ENCODE results near the gene C1orf74. TPM values are rescaled to one million over a fixed set of nuclear protein-coding genes. Genes with fewer than 3 reads are reported as not detected.

Gene C1orf74
- total RNA-seq, 1 experiment from 2014 or later: 4.6 TPM

DNA sequence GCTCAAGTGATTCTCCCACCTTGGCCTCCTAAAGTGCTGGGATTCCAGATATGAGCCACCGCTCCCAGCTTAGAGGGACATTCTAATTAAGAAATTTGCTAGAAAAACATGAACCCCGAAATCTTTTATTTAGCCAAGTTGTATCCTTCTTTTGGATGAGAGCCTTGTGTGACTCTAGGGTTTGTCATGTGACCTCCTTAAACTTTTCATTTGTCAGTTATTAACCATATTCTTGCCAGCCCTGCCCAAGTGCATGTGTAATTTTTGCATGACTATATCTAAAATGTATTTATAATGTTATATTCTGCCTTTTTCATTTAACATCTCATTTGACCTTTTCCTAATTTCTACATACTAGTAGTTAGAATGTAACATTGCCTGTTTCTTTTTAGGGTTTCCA lies 45.4 kb upstream of the C1orf74 start (continued):
- TF ChIP-seq, protein P1, sequence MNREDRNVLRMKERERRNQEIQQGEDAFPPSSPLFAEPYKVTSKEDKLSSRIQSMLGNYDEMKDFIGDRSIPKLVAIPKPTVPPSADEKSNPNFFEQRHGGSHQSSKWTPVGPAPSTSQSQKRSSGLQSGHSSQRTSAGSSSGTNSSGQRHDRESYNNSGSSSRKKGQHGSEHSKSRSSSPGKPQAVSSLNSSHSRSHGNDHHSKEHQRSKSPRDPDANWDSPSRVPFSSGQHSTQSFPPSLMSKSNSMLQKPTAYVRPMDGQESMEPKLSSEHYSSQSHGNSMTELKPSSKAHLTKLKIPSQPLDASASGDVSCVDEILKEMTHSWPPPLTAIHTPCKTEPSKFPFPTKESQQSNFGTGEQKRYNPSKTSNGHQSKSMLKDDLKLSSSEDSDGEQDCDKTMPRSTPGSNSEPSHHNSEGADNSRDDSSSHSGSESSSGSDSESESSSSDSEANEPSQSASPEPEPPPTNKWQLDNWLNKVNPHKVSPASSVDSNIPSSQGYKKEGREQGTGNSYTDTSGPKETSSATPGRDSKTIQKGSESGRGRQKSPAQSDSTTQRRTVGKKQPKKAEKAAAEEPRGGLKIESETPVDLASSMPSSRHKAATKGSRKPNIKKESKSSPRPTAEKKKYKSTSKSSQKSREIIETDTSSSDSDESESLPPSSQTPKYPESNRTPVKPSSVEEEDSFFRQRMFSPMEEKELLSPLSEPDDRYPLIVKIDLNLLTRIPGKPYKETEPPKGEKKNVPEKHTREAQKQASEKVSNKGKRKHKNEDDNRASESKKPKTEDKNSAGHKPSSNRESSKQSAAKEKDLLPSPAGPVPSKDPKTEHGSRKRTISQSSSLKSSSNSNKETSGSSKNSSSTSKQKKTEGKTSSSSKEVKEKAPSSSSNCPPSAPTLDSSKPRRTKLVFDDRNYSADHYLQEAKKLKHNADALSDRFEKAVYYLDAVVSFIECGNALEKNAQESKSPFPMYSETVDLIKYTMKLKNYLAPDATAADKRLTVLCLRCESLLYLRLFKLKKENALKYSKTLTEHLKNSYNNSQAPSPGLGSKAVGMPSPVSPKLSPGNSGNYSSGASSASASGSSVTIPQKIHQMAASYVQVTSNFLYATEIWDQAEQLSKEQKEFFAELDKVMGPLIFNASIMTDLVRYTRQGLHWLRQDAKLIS (CRISPR knock-in tag; IDR thresholded peaks at IDR 0.05; ENCODE audit: borderline replicate concordance): no peak
- TF ChIP-seq, protein P2, sequence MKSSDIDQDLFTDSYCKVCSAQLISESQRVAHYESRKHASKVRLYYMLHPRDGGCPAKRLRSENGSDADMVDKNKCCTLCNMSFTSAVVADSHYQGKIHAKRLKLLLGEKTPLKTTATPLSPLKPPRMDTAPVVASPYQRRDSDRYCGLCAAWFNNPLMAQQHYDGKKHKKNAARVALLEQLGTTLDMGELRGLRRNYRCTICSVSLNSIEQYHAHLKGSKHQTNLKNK (CRISPR knock-in tag; IDR thresholded peaks at IDR 0.05): no peak
- TF ChIP-seq ZNF121 (CRISPR knock-in tag; IDR thresholded peaks at IDR 0.05): no peak
- no peak for TF ChIP-seq ETV6 (CRISPR knock-in tag; IDR thresholded peaks at IDR 0.05)
- TF ChIP-seq, protein P3, sequence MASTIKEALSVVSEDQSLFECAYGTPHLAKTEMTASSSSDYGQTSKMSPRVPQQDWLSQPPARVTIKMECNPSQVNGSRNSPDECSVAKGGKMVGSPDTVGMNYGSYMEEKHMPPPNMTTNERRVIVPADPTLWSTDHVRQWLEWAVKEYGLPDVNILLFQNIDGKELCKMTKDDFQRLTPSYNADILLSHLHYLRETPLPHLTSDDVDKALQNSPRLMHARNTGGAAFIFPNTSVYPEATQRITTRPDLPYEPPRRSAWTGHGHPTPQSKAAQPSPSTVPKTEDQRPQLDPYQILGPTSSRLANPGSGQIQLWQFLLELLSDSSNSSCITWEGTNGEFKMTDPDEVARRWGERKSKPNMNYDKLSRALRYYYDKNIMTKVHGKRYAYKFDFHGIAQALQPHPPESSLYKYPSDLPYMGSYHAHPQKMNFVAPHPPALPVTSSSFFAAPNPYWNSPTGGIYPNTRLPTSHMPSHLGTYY (CRISPR knock-in tag; IDR thresholded peaks at IDR 0.05): no peak
- TF ChIP-seq EMX1 (CRISPR knock-in tag; IDR thresholded peaks at IDR 0.05): no peak
- no peak for TF ChIP-seq NFE2L1 (CRISPR knock-in tag; IDR thresholded peaks at IDR 0.05)
- TF ChIP-seq TCF7 (CRISPR knock-in tag; IDR thresholded peaks at IDR 0.05; ENCODE audit: low read depth): no peak

DNA sequence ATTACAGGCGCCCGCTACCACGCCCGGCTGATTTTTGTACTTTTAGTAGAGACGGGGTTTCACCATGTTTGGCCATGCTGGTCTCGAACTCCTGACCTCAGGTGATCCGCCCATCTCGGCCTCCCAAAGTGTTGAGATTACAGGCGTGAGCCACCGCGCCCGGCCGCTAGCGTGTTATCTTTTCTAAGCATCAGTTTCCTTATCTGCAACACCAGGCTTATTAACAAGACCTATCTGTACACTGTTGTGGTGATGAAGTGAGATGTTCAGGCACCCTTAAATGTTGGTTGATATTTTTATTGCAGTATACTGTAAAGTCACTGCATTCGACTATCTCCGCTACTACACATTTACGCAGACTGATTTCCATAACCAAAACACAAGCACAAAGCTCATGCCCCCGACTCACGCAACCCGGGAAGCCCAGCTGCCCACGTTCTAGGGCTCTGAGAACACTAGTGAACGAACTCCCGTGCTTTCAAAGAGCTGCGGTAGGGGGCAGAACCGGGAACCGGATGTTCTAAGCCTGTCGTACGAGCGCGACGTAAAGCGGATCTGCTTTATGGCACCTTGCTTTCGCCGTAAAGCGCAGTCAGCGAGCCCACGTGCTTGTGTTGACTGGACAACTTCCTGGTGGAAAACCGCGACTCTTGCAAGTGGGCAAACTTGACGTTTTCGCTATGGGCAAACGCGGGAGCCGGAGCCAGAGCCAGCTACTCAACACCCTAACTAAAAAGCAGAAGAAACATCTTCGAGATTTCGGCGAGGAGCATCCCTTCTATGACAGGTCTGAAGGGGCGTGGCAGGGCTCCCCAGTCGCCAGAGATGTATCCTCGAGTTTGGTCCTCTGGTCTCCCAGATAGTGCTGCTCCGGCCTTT lies 43.3 kb upstream of the C1orf74 start, which contains the start of gene UTP25:
Gene UTP25 (plus strand): TSS at position 589 of the 879 bp plus-strand sequence. CDS start 92 bp downstream, at position 681.
- peaks cover 16% of the 10 kb centered on the region for H3K36me3 Mint-ChIP-seq
- TF ChIP-seq, protein P4, sequence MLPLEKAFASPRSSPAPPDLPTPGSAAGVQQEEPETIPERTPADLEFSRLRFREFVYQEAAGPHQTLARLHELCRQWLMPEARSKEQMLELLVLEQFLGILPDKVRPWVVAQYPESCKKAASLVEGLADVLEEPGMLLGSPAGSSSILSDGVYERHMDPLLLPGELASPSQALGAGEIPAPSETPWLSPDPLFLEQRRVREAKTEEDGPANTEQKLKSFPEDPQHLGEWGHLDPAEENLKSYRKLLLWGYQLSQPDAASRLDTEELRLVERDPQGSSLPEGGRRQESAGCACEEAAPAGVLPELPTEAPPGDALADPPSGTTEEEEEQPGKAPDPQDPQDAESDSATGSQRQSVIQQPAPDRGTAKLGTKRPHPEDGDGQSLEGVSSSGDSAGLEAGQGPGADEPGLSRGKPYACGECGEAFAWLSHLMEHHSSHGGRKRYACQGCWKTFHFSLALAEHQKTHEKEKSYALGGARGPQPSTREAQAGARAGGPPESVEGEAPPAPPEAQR (CRISPR knock-in tag; IDR thresholded peaks at IDR 0.05): no peak
- no peak for TF ChIP-seq ZNF416 (CRISPR knock-in tag; IDR thresholded peaks at IDR 0.05)
- TF ChIP-seq FOXK1 (CRISPR knock-in tag; IDR thresholded peaks at IDR 0.05): peak; percentile 100
- TF ChIP-seq ZNF121 (CRISPR knock-in tag; IDR thresholded peaks at IDR 0.05): no peak
- TF ChIP-seq ELF4 (CRISPR knock-in tag; IDR thresholded peaks at IDR 0.05; ENCODE audit: low read depth): no peak
- TF ChIP-seq, protein P5, sequence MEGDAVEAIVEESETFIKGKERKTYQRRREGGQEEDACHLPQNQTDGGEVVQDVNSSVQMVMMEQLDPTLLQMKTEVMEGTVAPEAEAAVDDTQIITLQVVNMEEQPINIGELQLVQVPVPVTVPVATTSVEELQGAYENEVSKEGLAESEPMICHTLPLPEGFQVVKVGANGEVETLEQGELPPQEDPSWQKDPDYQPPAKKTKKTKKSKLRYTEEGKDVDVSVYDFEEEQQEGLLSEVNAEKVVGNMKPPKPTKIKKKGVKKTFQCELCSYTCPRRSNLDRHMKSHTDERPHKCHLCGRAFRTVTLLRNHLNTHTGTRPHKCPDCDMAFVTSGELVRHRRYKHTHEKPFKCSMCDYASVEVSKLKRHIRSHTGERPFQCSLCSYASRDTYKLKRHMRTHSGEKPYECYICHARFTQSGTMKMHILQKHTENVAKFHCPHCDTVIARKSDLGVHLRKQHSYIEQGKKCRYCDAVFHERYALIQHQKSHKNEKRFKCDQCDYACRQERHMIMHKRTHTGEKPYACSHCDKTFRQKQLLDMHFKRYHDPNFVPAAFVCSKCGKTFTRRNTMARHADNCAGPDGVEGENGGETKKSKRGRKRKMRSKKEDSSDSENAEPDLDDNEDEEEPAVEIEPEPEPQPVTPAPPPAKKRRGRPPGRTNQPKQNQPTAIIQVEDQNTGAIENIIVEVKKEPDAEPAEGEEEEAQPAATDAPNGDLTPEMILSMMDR (IDR thresholded peaks at IDR 0.05): peak; percentile 38; the same call in 1 of the 2 replicates
- no peak for TF ChIP-seq HMGA2 (CRISPR knock-in tag; IDR thresholded peaks at IDR 0.05)
- no peak for TF ChIP-seq ATF1 (CRISPR knock-in tag; IDR thresholded peaks at IDR 0.05)
- TF ChIP-seq, protein P3 (CRISPR knock-in tag; IDR thresholded peaks at IDR 0.05): no peak
- no peak for TF ChIP-seq NR3C1 (CRISPR knock-in tag; conservative IDR thresholded peaks at IDR 0.05; ENCODE audit: low read depth)
- no peak for TF ChIP-seq ZNF138 (CRISPR knock-in tag; conservative IDR thresholded peaks at IDR 0.05)
- TF ChIP-seq ZNF671 (CRISPR knock-in tag; IDR thresholded peaks at IDR 0.05): no peak
- peak; percentile 84 for TF ChIP-seq TEAD1 (CRISPR knock-in tag; IDR thresholded peaks at IDR 0.05)
- TF ChIP-seq ZBTB21 (CRISPR knock-in tag; IDR thresholded peaks at IDR 0.05; ENCODE audit: borderline replicate concordance): no peak
- TF ChIP-seq, protein P6, sequence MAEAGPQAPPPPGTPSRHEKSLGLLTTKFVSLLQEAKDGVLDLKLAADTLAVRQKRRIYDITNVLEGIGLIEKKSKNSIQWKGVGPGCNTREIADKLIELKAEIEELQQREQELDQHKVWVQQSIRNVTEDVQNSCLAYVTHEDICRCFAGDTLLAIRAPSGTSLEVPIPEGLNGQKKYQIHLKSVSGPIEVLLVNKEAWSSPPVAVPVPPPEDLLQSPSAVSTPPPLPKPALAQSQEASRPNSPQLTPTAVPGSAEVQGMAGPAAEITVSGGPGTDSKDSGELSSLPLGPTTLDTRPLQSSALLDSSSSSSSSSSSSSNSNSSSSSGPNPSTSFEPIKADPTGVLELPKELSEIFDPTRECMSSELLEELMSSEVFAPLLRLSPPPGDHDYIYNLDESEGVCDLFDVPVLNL (CRISPR knock-in tag; IDR thresholded peaks at IDR 0.05; ENCODE audit: borderline replicate concordance, low read depth): no peak
- peak; percentile 89 for TF ChIP-seq ZNF232 (CRISPR knock-in tag; IDR thresholded peaks at IDR 0.05)
- no peak for TF ChIP-seq NFYB (CRISPR knock-in tag; conservative IDR thresholded peaks at IDR 0.05; ENCODE audit: low read depth)

More for the DNA sequence above, 43.3 kb upstream of the C1orf74 start, which contains the start of gene UTP25:
- peaks cover 10% of the 10 kb centered on the region for H3K4me1 Mint-ChIP-seq
- ChIA-PET POLR2A (interaction anchor here (0.6 to 1.0 kb wide), 2 partner anchors 22 to 130 kb away, joined by 3 read pairs; partner anchors contain the start of gene IRF6), CTCF (interaction anchor here (0.5 to 2.2 kb wide), 14 partner anchors 8 to 484 kb away, joined by 3 to 10 read pairs (median 4); partner anchors contain the start of genes C1orf74 and IRF6)
- H3K27ac Mint-ChIP-seq: peak within 1 kb of the TSS; percentile 91
- H3K4me3 Mint-ChIP-seq: peak within 1 kb of the TSS; percentile 93
- no peaks in the 10 kb centered on the region for H3K9me3 Mint-ChIP-seq
- DNase-seq (ENCODE audit: low spot score) (peak; percentile 92), ATAC-seq (peak; percentile 86)
- peaks cover 4% of the 10 kb centered on the region; the same call in 1 of the 2 replicates for H3K27me3 Mint-ChIP-seq (ENCODE audit: low read depth)

Measured in WTC11 (cell line).